SIG-M5 treated with dmso at 0.1 percent for 504 hours (cell line): ENCODE measurements around the gene POGK.
"Not testable (repeated sequence)": the region's sequence is repeated elsewhere in the genome, so short reads cannot be mapped to it uniquely, and the experiment has no call there.

Experiments used
- DNase-seq: peaks from one replicate; lab custom pipeline; 2025; ENCODE audit not compliant: unreplicated experiment; lab: John Stamatoyannopoulos, UW

POGK gene

GRCh38 chr1:166855558-166855957 lies 16.3 kb downstream of the POGK start:
- DNase-seq = no peak

GRCh38 chr1:166857995-166858394 lies 18.7 kb downstream of the POGK start:
- DNase-seq = no peak

GRCh38 chr1:166858726-166859419 lies 19.6 kb downstream of the POGK start:
- DNase-seq = no peak

- DNase-seq = peak; percentile 19
Measured at GRCh38 chr1:166859597-166859996, 20.3 kb downstream of the POGK start.

GRCh38 chr1:166865926-166866325 lies 26.7 kb downstream of the POGK start:
- no peak for DNase-seq

GRCh38 chr1:166868639-166869038 lies 29.4 kb downstream of the POGK start:
- no peak for DNase-seq

GRCh38 chr1:166869318-166870099 lies 30.2 kb downstream of the POGK start:
- no peak for DNase-seq

- DNase-seq = no peak
Measured at GRCh38 chr1:166870584-166870983, 31.3 kb downstream of the POGK start.

- DNase-seq = no peak
Measured at GRCh38 chr1:166874464-166874863, 35.2 kb downstream of the POGK start.

GRCh38 chr1:166875302-166875733 lies 36.0 kb downstream of the POGK start:
- no peak for DNase-seq

GRCh38 chr1:166875734-166876539 lies 36.7 kb downstream of the POGK start, which contains the start of gene TADA1:
Gene TADA1 (minus strand): TSS chr1:166876264. CDS start chr1:166876233, 31 bp downstream.
- DNase-seq = peak; percentile 100

GRCh38 chr1:166876540-166876838 lies 37.2 kb downstream of the POGK start:
- no peak for DNase-seq

GRCh38 chr1:166878173-166878917 lies 39.1 kb downstream of the POGK start:
- not testable (repeated sequence) for DNase-seq

- DNase-seq = no peak
Measured at GRCh38 chr1:166882893-166883292, 43.6 kb downstream of the POGK start.

- DNase-seq = no peak
Measured at GRCh38 chr1:166884040-166884642, 44.9 kb downstream of the POGK start.

- no peak for DNase-seq
Measured at GRCh38 chr1:166884971-166885370, 45.7 kb downstream of the POGK start.

GRCh38 chr1:166888373-166889111 lies 49.3 kb downstream of the POGK start:
- DNase-seq = no peak

- no peak for DNase-seq
Measured at GRCh38 chr1:166889776-166890175, 50.5 kb downstream of the POGK start.

- DNase-seq = no peak
Measured at GRCh38 chr1:166895766-166896165, 56.5 kb downstream of the POGK start.

GRCh38 chr1:166899769-166900168 lies 60.5 kb downstream of the POGK start:
- no peak for DNase-seq
